ENCODE measurements around the gene FIZ1.

The FIZ1 gene

DNA sequence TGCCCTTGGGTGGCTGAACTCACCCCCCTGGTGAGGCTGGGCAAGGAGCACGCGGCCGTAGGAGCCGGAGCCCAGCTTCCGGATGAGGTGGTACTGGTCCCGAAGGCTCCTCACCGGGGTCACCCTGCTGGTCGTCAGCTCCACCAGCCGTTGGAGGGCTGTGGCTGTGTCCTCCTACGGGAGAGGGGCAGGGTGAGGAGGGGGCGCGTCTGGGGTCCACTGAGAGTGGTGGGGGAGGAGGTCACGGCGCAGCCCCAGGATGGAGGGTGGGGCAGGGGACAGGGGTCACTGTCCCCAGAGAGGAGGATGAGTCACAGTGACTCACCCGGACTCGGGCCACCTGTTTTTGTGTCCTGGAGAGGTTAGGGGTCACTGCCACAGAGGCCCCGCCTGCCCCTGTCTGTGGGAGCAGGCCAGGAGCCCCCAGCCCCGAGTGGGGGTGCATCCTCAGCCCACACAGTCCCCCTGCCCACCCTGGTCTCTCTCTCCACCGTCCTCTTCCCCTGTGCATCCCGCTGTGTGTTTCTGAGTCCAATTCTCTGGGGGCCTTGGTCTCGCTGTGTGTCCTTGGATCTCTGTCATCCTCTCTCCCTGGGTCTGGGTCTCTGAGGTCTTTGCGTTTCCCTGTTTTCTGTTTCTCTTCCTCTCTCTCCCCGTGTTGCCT, 54.4 kb downstream of the FIZ1 start:
- Histone ChIP-seq H3K27ac (ENCODE audit: low read length) (no peak overlapping the region), H4K20me1 (ENCODE audit: insufficient read depth, low read length) (no peaks in the 10 kb centered on the region), H3K36me3 (replicated peaks; ENCODE audit: insufficient read depth, low read length) (no peaks in the 10 kb centered on the region), H3K9me3 (replicated peaks; ENCODE audit: insufficient read depth, low read length) (no peaks in the 10 kb centered on the region), H2AFZ (ENCODE audit: low read length) (no peak overlapping the region), H3K4me3 (ENCODE audit: low read length) (no peak overlapping the region), H3K79me2 (ENCODE audit: low read length) (no peaks in the 10 kb centered on the region), H3F3A (ENCODE audit: insufficient read depth, low read length) (no peaks in the 10 kb centered on the region), H3K4me2 (ENCODE audit: low read depth, low read length) (no peak overlapping the region), H3K9ac (ENCODE audit: low read length) (no peak overlapping the region), H3K4me1 (ENCODE audit: low read length) (no peaks in the 10 kb centered on the region), H3K27me3 (replicated peaks; ENCODE audit: insufficient read depth, low read length) (peaks cover 86% of the 10 kb centered on the region), H3K9me2 (replicated peaks; ENCODE audit: insufficient read depth, low read length) (no peaks in the 10 kb centered on the region)
- TF ChIP-seq EZH2 (optimal IDR thresholded peaks at IDR 0.05; ENCODE audit: low read depth, low read length) (no peak), EZH2phosphoT487 (IDR thresholded peaks at IDR 0.05; ENCODE audit: low read length) (no peak)
- TF ChIP-seq, protein P1, sequence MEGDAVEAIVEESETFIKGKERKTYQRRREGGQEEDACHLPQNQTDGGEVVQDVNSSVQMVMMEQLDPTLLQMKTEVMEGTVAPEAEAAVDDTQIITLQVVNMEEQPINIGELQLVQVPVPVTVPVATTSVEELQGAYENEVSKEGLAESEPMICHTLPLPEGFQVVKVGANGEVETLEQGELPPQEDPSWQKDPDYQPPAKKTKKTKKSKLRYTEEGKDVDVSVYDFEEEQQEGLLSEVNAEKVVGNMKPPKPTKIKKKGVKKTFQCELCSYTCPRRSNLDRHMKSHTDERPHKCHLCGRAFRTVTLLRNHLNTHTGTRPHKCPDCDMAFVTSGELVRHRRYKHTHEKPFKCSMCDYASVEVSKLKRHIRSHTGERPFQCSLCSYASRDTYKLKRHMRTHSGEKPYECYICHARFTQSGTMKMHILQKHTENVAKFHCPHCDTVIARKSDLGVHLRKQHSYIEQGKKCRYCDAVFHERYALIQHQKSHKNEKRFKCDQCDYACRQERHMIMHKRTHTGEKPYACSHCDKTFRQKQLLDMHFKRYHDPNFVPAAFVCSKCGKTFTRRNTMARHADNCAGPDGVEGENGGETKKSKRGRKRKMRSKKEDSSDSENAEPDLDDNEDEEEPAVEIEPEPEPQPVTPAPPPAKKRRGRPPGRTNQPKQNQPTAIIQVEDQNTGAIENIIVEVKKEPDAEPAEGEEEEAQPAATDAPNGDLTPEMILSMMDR (IDR thresholded peaks at IDR 0.05; ENCODE audit: low read length): no peak
- no peak for DNase-seq

DNA sequence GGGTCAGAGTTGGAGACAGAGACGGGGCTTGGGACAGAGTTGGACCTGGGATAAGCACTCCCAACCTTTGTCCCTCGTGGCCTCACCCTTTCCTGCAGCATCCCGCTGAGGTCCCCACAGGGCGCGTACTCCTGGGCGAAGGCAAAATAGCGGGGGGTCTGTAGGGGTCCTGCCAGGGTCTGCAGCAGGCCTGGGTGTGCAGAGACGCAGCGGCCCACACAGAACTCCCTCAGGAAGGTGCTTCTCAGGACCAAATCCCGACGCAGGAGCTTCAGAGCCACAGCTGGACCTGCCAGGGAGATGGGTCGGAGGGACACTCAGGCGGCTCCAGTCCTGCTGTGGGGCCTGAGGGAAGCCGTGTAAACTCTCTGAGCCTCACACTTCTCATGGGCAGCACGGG, 55.3 kb downstream of the FIZ1 start:
- no peaks in the 10 kb centered on the region for H3F3A ChIP-seq (ENCODE audit: insufficient read depth, low read length)
- TF ChIP-seq EZH2phosphoT487 (IDR thresholded peaks at IDR 0.05; ENCODE audit: low read length) (no peak), EZH2 (optimal IDR thresholded peaks at IDR 0.05; ENCODE audit: low read depth, low read length) (no peak)
- TF ChIP-seq, protein P1 (IDR thresholded peaks at IDR 0.05; ENCODE audit: low read length): no peak
- no peak overlapping the region for H3K9ac ChIP-seq (ENCODE audit: low read length)
- H3K9me2 ChIP-seq (replicated peaks; ENCODE audit: insufficient read depth, low read length): no peaks in the 10 kb centered on the region
- H3K4me1 ChIP-seq (ENCODE audit: low read length): no peaks in the 10 kb centered on the region
- H3K9me3 ChIP-seq (replicated peaks; ENCODE audit: insufficient read depth, low read length): no peaks in the 10 kb centered on the region
- H3K27me3 ChIP-seq (replicated peaks; ENCODE audit: insufficient read depth, low read length): peaks cover 86% of the 10 kb centered on the region
- no peak for DNase-seq
- H3K4me2 ChIP-seq (ENCODE audit: low read depth, low read length): no peak overlapping the region
- H2AFZ ChIP-seq (ENCODE audit: low read length): no peak overlapping the region
- no peak overlapping the region for H3K27ac ChIP-seq (ENCODE audit: low read length)
- H3K4me3 ChIP-seq (ENCODE audit: low read length): no peak overlapping the region
- no peaks in the 10 kb centered on the region for H3K79me2 ChIP-seq (ENCODE audit: low read length)
- H3K36me3 ChIP-seq (replicated peaks; ENCODE audit: insufficient read depth, low read length): no peaks in the 10 kb centered on the region
- H4K20me1 ChIP-seq (ENCODE audit: insufficient read depth, low read length): no peaks in the 10 kb centered on the region

DNA sequence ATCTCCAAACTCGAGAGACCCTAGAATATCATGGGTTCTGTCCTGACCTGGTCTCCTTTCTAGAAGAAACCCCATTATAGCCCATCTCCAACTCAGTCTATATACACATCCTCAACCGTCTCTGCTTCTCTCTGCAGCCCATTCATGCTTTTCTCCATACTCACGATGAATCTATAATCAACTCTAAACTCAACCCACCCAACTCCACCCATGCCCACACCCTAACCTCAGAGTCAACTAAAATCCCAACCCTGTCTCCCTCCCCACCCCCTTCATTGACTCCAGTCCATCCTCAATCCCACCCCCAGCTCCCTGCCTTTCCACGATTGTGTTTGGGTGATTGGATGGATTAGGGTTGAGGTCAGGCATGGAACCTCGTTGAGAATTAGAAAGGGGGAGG, 55.8 kb downstream of the FIZ1 start:
- no peaks in the 10 kb centered on the region for H3K79me2 ChIP-seq (ENCODE audit: low read length)
- H3K27me3 ChIP-seq (replicated peaks; ENCODE audit: insufficient read depth, low read length): peaks cover 86% of the 10 kb centered on the region
- H3F3A ChIP-seq (ENCODE audit: insufficient read depth, low read length): no peaks in the 10 kb centered on the region
- no peaks in the 10 kb centered on the region for H3K9me2 ChIP-seq (replicated peaks; ENCODE audit: insufficient read depth, low read length)
- DNase-seq: no peak
- no peak overlapping the region for H2AFZ ChIP-seq (ENCODE audit: low read length)
- H4K20me1 ChIP-seq (ENCODE audit: insufficient read depth, low read length): no peaks in the 10 kb centered on the region
- TF ChIP-seq EZH2phosphoT487 (IDR thresholded peaks at IDR 0.05; ENCODE audit: low read length): no peak
- TF ChIP-seq EZH2 (optimal IDR thresholded peaks at IDR 0.05; ENCODE audit: low read depth, low read length): no peak
- TF ChIP-seq, protein P1 (IDR thresholded peaks at IDR 0.05; ENCODE audit: low read length): no peak
- H3K9me3 ChIP-seq (replicated peaks; ENCODE audit: insufficient read depth, low read length): no peaks in the 10 kb centered on the region
- H3K9ac ChIP-seq (ENCODE audit: low read length): no peak overlapping the region
- H3K27ac ChIP-seq (ENCODE audit: low read length): no peak overlapping the region
- H3K36me3 ChIP-seq (replicated peaks; ENCODE audit: insufficient read depth, low read length): no peaks in the 10 kb centered on the region
- H3K4me3 ChIP-seq (ENCODE audit: low read length): no peak overlapping the region
- no peak overlapping the region for H3K4me2 ChIP-seq (ENCODE audit: low read depth, low read length)
- no peaks in the 10 kb centered on the region for H3K4me1 ChIP-seq (ENCODE audit: low read length)
